Coronary artery (tissue), 2 donors: ENCODE measurements around the gene RHOJ.

Experiments used
- DNase-seq: peaks from one replicate; pipeline ENCODE4 v3.0.0-alpha.2; 2017; ENCODE audit warnings: low spot score
- H3K27ac ChIP-seq, 2 donors: fragments of 200-600 bp; sonication (generic); one replicate each; pipeline ENCODE4 v1.5.1; 2016 to 2019
- H3K4me3 ChIP-seq: fragments of 200-600 bp; sonication (generic); 2 replicates; pipeline ENCODE4 v1.5.1; 2016; ENCODE audit warnings: mild to moderate bottlenecking, moderate library complexity
- TF ChIP-seq, protein P1 (sequence below): fragments of 200-600 bp; sonication (generic); IDR thresholded peaks from one replicate; pipeline ENCODE4 v1.5.1; 2019; ENCODE audit warnings: antibody characterized with exemption

RHOJ gene

DNA sequence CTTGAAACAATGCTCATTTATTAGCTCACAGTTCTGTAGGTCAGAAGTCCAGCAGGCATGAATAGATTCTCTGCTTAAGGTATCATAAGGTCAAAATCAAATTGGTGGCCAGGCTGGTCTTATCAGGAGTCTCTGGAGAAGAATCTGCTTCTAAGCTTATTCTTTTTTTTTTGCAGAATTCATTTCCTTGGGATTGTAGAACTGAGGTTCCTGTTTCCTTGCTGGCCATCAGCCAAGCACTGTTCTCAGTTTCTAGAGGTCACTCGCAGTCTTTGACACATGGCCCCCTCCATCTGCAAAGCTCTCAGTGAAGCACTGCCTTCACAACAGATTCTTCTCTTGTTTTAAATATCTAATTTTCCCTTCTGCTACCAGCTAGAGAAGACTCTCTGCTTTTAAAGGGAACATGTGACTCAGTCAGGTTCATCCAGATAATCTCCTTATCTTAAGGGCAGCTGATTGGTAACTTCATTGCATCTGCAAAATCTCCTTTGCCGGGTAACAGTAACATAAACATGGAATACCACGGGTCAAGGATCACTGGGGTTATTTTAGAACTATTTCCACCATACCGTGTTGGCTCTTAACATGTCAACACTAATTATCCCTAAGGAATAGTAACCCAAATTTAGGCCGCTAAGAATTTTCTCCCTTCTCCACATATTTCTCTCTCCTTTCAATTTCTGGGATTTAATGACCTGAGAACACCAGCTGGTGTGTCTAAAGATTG lies 25.3 kb downstream of the RHOJ start:
- no peak overlapping the region for H3K4me3 ChIP-seq
- TF ChIP-seq, protein P1, sequence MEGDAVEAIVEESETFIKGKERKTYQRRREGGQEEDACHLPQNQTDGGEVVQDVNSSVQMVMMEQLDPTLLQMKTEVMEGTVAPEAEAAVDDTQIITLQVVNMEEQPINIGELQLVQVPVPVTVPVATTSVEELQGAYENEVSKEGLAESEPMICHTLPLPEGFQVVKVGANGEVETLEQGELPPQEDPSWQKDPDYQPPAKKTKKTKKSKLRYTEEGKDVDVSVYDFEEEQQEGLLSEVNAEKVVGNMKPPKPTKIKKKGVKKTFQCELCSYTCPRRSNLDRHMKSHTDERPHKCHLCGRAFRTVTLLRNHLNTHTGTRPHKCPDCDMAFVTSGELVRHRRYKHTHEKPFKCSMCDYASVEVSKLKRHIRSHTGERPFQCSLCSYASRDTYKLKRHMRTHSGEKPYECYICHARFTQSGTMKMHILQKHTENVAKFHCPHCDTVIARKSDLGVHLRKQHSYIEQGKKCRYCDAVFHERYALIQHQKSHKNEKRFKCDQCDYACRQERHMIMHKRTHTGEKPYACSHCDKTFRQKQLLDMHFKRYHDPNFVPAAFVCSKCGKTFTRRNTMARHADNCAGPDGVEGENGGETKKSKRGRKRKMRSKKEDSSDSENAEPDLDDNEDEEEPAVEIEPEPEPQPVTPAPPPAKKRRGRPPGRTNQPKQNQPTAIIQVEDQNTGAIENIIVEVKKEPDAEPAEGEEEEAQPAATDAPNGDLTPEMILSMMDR, result no peak
- no peak overlapping the region for H3K27ac ChIP-seq
- no peak for DNase-seq

DNA sequence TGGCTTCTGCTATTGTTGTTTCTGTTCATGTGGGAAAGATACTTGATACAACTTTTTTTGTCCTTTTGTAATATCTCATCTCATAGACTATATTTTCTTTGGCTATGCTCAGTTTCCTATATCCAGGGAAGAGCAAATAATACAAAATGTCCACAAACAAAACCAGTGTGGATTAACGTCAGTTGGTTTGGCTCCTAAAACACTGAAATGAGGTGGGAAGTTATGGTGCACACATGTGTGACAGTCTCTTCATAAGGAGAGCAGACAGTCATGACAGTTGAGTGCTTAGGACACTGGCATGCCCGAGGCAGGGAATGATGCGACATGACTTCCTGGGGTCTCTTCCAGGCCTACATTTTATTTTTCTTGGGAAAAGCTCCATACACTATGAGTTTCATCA lies 27.5 kb downstream of the RHOJ start:
- TF ChIP-seq, protein P1, result no peak
- no peak overlapping the region for H3K27ac ChIP-seq
- DNase-seq, result no peak
- H3K4me3 ChIP-seq, result no peak overlapping the region

DNA sequence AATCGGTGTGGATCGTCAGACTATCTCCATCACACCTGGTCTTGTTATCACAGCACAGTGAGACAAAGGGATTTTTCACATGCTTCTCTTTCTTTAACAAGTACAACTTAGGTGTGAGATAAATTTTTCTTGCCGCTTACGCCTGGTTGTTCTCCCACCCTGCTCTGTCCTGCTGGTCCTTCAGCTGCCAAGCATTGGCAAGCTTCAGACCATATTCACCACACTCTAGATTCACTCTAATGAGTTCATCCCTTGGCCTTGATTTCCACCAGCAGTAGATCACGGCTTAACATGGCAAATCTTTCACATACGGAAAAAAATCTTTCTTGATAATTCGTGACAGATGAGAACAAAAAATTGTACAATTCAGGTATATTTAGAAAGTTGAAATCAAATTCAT lies 33.5 kb downstream of the RHOJ start:
- DNase-seq, result no peak
- H3K4me3 ChIP-seq, result no peak overlapping the region
- TF ChIP-seq, protein P1, result no peak
- no peak overlapping the region for H3K27ac ChIP-seq

DNA sequence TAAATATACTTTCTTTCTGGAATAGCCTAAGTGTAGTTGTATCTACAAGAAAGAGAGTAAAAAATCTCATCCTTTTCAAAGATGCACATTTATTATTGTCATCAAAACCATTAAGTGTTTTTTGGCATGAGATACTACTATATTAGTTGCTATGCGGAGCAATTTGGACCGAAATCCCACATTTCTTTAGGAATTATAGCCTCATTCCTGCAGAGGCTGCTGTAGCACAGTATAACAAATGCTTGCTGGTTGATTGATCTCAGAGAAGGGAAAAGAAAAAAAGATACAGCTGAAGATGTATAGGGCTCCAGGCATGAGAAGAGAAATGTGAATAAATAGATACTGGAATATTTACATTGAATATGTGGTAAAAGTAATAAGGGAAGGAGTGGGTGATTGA lies 36.0 kb downstream of the RHOJ start:
- Histone ChIP-seq H3K27ac (no peak overlapping the region), H3K4me3 (no peak overlapping the region)
- TF ChIP-seq, protein P1, result no peak
- no peak for DNase-seq

DNA sequence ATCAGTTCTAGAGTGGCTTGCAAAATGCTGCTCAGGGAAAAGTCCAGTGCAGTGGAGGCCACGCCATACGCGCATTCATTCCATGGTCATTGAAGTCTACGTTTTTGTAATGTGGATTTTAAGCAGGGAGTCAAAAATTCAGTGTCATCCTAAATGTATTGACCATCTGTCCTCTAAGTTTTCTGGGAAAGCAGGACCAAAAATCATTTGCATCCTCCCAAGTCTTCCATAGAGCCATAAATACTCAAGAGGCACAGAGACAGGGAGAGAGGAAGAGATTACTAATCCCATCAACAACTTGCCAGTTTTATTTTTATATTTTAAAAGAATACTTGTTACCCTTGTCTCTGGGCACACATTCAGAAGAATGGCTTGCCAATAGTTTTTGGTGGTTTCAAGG lies 36.9 kb downstream of the RHOJ start:
- H3K4me3 ChIP-seq, result peak overlapping the region; percentile 23
- H3K27ac ChIP-seq, result peak overlapping the region; percentile 27 to 30
- DNase-seq, result no peak
- TF ChIP-seq, protein P1, result no peak

DNA sequence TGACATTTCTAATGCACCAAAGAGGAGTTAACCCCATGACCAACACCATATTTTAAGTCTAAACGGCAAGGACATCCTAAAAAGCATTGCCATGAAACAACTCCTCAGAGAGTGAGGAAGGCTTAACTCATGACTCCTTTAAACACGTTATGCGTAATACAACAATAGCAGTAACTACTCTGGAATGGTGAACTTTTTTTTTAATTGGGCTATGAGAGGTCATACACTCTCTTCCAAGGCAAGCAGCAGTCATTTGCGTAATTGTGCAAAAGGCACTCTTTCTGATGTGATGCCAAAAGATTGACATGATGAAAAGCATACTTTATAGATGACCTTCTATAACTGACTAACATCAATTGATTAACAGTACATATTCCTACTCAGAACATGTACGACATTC lies 39.4 kb downstream of the RHOJ start:
- DNase-seq, result no peak
- Histone ChIP-seq H3K27ac (no peak overlapping the region), H3K4me3 (no peak overlapping the region)
- TF ChIP-seq, protein P1, result no peak

DNA sequence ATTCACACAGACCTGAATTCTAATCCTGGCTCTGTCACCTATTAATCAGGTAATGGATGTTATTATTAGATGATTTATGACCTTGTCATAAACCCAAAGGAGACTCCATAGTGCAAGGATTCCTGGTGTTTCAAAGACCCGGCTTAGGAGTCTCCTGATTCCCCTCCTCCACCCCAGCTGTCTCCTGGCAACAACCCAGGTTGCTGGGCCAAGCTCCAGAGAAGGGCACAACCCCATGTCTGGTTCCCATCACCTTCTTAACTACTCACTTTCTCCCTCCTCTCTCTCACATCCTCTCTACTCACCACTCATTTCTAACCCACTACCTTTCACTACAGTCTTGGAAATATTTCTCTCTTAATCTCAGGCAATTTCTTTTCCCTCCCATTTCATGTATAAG lies 41.6 kb downstream of the RHOJ start:
- H3K4me3 ChIP-seq, result no peak overlapping the region
- H3K27ac ChIP-seq, result no peak overlapping the region
- TF ChIP-seq, protein P1, result no peak
- DNase-seq, result no peak
